ENCODE measurements around the gene RSPO3. TPM values are rescaled to one million over a fixed set of nuclear protein-coding genes. Genes with fewer than 3 reads are reported as not detected.

RSPO3 gene
- total and polyA plus RNA-seq, 2 of the 13 experiments (the other 11 are each of a cell fraction or from before 2014, with no cell fraction given) = not detected

DNA sequence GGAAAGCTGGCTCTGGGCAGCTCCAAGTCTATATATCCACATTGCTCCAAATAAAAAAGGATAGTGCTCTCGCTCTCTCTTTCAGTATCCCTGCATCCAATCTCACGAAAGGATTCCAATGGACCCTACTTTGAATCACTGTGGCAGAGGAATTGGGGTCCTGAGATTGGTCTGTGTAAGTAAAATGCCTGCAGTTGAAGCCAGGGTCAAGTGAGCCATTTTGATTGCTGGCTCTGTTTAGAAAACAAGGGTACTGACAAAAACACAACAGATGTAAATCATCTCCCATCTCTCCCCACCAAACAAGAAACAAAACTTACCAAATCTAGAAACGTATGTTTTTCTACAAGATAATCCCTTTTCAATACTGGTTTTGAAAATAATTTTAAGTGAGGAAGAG is 45.6 kb downstream of the RSPO3 start:
- ATAC-seq = no peak
- BruUV-seq (replicated peaks) = no TSS peak
- in situ Hi-C loops (cut with HindIII; ENCODE audit: extremely low pct_ligation_motif_present, low pct_unique_long_range_greater_than_20kb) = no loop called here
- intact Hi-C loops (cut with micrococcal nuclease; ENCODE audit: unreplicated experiment) = no loop called here
- DNase-seq (ENCODE audit: low spot score) = no peak
- no peaks in the 10 kb centered on the region for H3K4me1 ChIP-seq (ENCODE audit: insufficient read depth, low read length)
- no peak overlapping the region for H3K9ac ChIP-seq (ENCODE audit: insufficient read depth, low read depth, low read length)
- H2AFZ ChIP-seq (ENCODE audit: low read length) = no peak overlapping the region
- ChIA-PET CTCF (ENCODE audit: low intra/inter-chr PET ratio, low total read pairs) (no interaction called here), POLR2A (no interaction called here)
- WGBS (ENCODE audit: low lambda C conversion rate) = under 1% methylated on average over 3 of the region's 3 CpGs
- H4K20me1 ChIP-seq (ENCODE audit: insufficient read depth, low read length) = no peaks in the 10 kb centered on the region
- H3K4me2 ChIP-seq (ENCODE audit: low read depth, low read length) = no peak overlapping the region
- no peaks in the 10 kb centered on the region for H3K36me3 ChIP-seq (replicated peaks in 1 of 2; ENCODE audit: control insufficient read depth in 1 of 2, insufficient read depth in 2 of 2, low read length in 2 of 2)
- no peaks in the 10 kb centered on the region for H3K79me2 ChIP-seq (ENCODE audit: insufficient read depth, low read length)
- no peak for FAIRE-seq
- H3K27ac ChIP-seq (ENCODE audit: extremely low read length, insufficient read depth, low read length) = no peak overlapping the region
- H3K27me3 ChIP-seq (ENCODE audit: control insufficient read depth in 1 of 2, insufficient read depth in 2 of 2, low read length in 2 of 2) = no peaks in the 10 kb centered on the region
- no peak overlapping the region for H3K4me3 ChIP-seq (replicated peaks in 1 of 3; ENCODE audit: insufficient read depth in 1 of 3, low read depth in 2 of 3, low read length in 3 of 3)
- H3K9me3 ChIP-seq (ENCODE audit: low read length) = no peaks in the 10 kb centered on the region
- TF ChIP-seq, protein P1, sequence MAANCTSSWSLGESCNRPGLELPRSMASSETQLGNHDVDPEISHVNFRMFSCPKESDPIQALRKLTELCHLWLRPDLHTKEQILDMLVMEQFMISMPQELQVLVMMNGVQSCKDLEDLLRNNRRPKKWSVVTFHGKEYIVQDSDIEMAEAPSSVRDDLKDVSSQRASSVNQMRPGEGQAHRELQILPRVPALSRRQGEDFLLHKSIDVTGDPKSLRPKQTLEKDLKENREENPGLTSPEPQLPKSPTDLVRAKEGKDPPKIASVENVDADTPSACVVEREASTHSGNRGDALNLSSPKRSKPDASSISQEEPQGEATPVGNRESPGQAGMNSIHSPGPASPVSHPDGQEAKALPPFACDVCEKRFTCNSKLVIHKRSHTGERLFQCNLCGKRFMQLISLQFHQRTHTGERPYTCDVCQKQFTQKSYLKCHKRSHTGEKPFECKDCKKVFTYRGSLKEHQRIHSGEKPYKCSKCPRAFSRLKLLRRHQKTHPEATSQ (CRISPR knock-in tag; IDR thresholded peaks at IDR 0.05; ENCODE audit: borderline replicate concordance) = no peak
- TF ChIP-seq, protein P2, sequence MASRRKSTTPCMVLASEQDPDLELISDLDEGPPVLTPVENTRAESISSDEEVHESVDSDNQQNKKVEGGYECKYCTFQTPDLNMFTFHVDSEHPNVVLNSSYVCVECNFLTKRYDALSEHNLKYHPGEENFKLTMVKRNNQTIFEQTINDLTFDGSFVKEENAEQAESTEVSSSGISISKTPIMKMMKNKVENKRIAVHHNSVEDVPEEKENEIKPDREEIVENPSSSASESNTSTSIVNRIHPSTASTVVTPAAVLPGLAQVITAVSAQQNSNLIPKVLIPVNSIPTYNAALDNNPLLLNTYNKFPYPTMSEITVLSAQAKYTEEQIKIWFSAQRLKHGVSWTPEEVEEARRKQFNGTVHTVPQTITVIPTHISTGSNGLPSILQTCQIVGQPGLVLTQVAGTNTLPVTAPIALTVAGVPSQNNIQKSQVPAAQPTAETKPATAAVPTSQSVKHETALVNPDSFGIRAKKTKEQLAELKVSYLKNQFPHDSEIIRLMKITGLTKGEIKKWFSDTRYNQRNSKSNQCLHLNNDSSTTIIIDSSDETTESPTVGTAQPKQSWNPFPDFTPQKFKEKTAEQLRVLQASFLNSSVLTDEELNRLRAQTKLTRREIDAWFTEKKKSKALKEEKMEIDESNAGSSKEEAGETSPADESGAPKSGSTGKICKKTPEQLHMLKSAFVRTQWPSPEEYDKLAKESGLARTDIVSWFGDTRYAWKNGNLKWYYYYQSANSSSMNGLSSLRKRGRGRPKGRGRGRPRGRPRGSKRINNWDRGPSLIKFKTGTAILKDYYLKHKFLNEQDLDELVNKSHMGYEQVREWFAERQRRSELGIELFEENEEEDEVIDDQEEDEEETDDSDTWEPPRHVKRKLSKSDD (CRISPR knock-in tag; IDR thresholded peaks at IDR 0.05; ENCODE audit: low read depth) = no peak
- no peak for TF ChIP-seq ZNF577 (CRISPR knock-in tag; IDR thresholded peaks at IDR 0.05; ENCODE audit: borderline replicate concordance, low read depth)
- no peak for TF ChIP-seq NKX3-1 (CRISPR knock-in tag; IDR thresholded peaks at IDR 0.05)
- TF ChIP-seq ATF1 (CRISPR knock-in tag; IDR thresholded peaks at IDR 0.05) = no peak
- no peak for TF ChIP-seq GLI4 (CRISPR knock-in tag; IDR thresholded peaks at IDR 0.05; ENCODE audit: borderline replicate concordance)
- TF ChIP-seq, protein P3, sequence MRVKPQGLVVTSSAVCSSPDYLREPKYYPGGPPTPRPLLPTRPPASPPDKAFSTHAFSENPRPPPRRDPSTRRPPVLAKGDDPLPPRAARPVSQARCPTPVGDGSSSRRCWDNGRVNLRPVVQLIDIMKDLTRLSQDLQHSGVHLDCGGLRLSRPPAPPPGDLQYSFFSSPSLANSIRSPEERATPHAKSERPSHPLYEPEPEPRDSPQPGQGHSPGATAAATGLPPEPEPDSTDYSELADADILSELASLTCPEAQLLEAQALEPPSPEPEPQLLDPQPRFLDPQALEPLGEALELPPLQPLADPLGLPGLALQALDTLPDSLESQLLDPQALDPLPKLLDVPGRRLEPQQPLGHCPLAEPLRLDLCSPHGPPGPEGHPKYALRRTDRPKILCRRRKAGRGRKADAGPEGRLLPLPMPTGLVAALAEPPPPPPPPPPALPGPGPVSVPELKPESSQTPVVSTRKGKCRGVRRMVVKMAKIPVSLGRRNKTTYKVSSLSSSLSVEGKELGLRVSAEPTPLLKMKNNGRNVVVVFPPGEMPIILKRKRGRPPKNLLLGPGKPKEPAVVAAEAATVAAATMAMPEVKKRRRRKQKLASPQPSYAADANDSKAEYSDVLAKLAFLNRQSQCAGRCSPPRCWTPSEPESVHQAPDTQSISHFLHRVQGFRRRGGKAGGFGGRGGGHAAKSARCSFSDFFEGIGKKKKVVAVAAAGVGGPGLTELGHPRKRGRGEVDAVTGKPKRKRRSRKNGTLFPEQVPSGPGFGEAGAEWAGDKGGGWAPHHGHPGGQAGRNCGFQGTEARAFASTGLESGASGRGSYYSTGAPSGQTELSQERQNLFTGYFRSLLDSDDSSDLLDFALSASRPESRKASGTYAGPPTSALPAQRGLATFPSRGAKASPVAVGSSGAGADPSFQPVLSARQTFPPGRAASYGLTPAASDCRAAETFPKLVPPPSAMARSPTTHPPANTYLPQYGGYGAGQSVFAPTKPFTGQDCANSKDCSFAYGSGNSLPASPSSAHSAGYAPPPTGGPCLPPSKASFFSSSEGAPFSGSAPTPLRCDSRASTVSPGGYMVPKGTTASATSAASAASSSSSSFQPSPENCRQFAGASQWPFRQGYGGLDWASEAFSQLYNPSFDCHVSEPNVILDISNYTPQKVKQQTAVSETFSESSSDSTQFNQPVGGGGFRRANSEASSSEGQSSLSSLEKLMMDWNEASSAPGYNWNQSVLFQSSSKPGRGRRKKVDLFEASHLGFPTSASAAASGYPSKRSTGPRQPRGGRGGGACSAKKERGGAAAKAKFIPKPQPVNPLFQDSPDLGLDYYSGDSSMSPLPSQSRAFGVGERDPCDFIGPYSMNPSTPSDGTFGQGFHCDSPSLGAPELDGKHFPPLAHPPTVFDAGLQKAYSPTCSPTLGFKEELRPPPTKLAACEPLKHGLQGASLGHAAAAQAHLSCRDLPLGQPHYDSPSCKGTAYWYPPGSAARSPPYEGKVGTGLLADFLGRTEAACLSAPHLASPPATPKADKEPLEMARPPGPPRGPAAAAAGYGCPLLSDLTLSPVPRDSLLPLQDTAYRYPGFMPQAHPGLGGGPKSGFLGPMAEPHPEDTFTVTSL (CRISPR knock-in tag; IDR thresholded peaks at IDR 0.05; ENCODE audit: borderline replicate concordance) = no peak
- no peak for TF ChIP-seq FOSL1 (CRISPR knock-in tag; IDR thresholded peaks at IDR 0.05; ENCODE audit: borderline replicate concordance)
- TF ChIP-seq, protein P4, sequence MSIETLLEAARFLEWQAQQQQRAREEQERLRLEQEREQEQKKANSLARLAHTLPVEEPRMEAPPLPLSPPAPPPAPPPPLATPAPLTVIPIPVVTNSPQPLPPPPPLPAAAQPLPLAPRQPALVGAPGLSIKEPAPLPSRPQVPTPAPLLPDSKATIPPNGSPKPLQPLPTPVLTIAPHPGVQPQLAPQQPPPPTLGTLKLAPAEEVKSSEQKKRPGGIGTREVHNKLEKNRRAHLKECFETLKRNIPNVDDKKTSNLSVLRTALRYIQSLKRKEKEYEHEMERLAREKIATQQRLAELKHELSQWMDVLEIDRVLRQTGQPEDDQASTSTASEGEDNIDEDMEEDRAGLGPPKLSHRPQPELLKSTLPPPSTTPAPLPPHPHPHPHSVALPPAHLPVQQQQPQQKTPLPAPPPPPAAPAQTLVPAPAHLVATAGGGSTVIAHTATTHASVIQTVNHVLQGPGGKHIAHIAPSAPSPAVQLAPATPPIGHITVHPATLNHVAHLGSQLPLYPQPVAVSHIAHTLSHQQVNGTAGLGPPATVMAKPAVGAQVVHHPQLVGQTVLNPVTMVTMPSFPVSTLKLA (IDR thresholded peaks at IDR 0.05) = no peak
- TF ChIP-seq, protein P5, sequence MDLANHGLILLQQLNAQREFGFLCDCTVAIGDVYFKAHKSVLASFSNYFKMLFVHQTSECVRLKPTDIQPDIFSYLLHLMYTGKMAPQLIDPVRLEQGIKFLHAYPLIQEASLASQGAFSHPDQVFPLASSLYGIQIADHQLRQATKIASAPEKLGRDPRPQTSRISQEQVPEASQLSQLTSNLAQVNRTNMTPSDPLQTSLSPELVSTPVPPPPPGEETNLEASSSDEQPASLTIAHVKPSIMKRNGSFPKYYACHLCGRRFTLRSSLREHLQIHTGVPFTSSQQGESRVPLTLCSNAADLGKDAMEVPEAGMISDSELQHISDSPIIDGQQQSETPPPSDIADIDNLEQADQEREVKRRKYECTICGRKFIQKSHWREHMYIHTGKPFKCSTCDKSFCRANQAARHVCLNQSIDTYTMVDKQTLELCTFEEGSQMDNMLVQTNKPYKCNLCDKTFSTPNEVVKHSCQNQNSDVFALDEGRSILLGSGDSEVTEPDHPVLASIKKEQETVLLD (CRISPR knock-in tag; IDR thresholded peaks at IDR 0.05; ENCODE audit: low read depth) = no peak
- no peak for TF ChIP-seq ZNF430 (CRISPR knock-in tag; IDR thresholded peaks at IDR 0.05)

All from HepG2 (cell line).